K562 (cell line): ENCODE results near the gene GZMM. TPM values are rescaled to one million over a fixed set of nuclear protein-coding genes. Genes with fewer than 3 reads are reported as not detected.

ENCODE experiments used
- BCOR ChIP-seq: fragments of 450-650 bp; IDR thresholded peaks from 2 replicates; pipeline ENCODE4 v1.6.1; 2016
- CAMTA2 ChIP-seq: fragments of 250-450 bp; sonication (Bioruptor Pico); conservative IDR thresholded peaks from 2 replicates; pipeline ENCODE4 v1.5.1; 2022
- CXXC5 ChIP-seq: fragments of 250-450 bp; sonication (Bioruptor Pico); IDR thresholded peaks from 2 replicates; pipeline ENCODE4 v1.8.0; 2022; ENCODE audit warnings: inconsistent platforms, mild to moderate bottlenecking, moderate library complexity
- E2F3 ChIP-seq: fragments of 250-450 bp; sonication (Bioruptor Pico); IDR thresholded peaks from 2 replicates; pipeline ENCODE4 v1.4.0; 2020; ENCODE audit warnings: mild to moderate bottlenecking
- EGR1 ChIP-seq: fragments of 450-650 bp; conservative IDR thresholded peaks from 2 replicates; pipeline ENCODE4 v1.6.1; 2017; ENCODE audit warnings: mild to moderate bottlenecking
- EP400 ChIP-seq: fragments of 450-650 bp; IDR thresholded peaks from 2 replicates; pipeline ENCODE4 v1.6.1; 2017; ENCODE audit warnings: antibody characterized with exemption, mild to moderate bottlenecking, moderate library complexity
- GATAD2A ChIP-seq: fragments of 450-650 bp; IDR thresholded peaks from 2 replicates; pipeline ENCODE4 v1.6.1; 2017
- HDAC2 ChIP-seq: fragments of 450-650 bp; IDR thresholded peaks from 2 replicates; pipeline ENCODE4 v1.6.1; 2016; ENCODE audit warnings: mild to moderate bottlenecking
- HMG20A ChIP-seq: fragments of 450-650 bp; formaldehyde crosslinking; conservative IDR thresholded peaks from 2 replicates; pipeline ENCODE4 v1.4.0; 2020; ENCODE audit warnings: mild to moderate bottlenecking, mixed read lengths
- HNRNPLL ChIP-seq: fragments of 200-400 bp; formaldehyde crosslinking; IDR thresholded peaks from 2 replicates; pipeline ENCODE4 v1.6.1; 2017; ENCODE audit warnings: low read length, low read depth, mild to moderate bottlenecking; ENCODE audit not compliant: poor library complexity, severe bottlenecking
- NR2C2 ChIP-seq, 2 experiments: fragments of 200-800 bp in 1 of 2; sonication (Bioruptor generic) in 1 of 2; sonication (generic) in 1 of 2; formaldehyde crosslinking in 1 of 2; IDR thresholded peaks; 2 replicates each; pipeline versions ENCODE4 v1.6.1 to v1.8.0; 2016 to 2022; ENCODE audit warnings: mild to moderate bottlenecking in 1 of 2, missing compliant biosample characterization in 1 of 2, missing genetic modification characterization in 1 of 2, missing genetic modification reagents in 1 of 2
- PTTG1 ChIP-seq: fragments of 450-650 bp; IDR thresholded peaks from 2 replicates; pipeline ENCODE4 v1.6.1; 2016; ENCODE audit warnings: low read depth, mild to moderate bottlenecking, missing genetic modification characterization, missing compliant biosample characterization
- SAFB ChIP-seq: fragments of 200-400 bp; formaldehyde crosslinking; IDR thresholded peaks from 2 replicates; pipeline ENCODE4 v1.6.1; 2017; ENCODE audit warnings: low read depth, low read length, borderline replicate concordance
- STAG1 ChIP-seq: sonication (generic); formaldehyde crosslinking; IDR thresholded peaks from 2 replicates; pipeline ENCODE4 v1.5.0; 2020; ENCODE audit warnings: missing genetic modification reagents, borderline replicate concordance
- U2AF2 ChIP-seq: fragments of 200-400 bp; formaldehyde crosslinking; optimal IDR thresholded peaks from 2 replicates; pipeline ENCODE3; 2017; ENCODE audit warnings: low read depth, mild to moderate bottlenecking, low read length
- ZBTB7A ChIP-seq: IDR thresholded peaks from 2 replicates; pipeline ENCODE4 v1.6.1; 2011; ENCODE audit warnings: low read depth, mild to moderate bottlenecking, low read length, moderate library complexity, borderline replicate concordance; ENCODE audit not compliant: control insufficient read depth
- ZNF175 ChIP-seq: fragments of 200-800 bp; sonication (Bioruptor generic); IDR thresholded peaks from 2 replicates; pipeline ENCODE4 v1.6.1; 2016; ENCODE audit warnings: low read depth, mild to moderate bottlenecking, missing genetic modification characterization, missing compliant biosample characterization
- ZNF639 ChIP-seq, 2 experiments: fragments of 200-800 bp in 1 of 2; sonication (Bioruptor generic) in 1 of 2; sonication (generic) in 1 of 2; formaldehyde crosslinking in 1 of 2; IDR thresholded peaks in 1 of 2; conservative IDR thresholded peaks in 1 of 2; 2 replicates each; pipeline versions ENCODE4 v1.5.0 to v1.6.1; 2016 to 2020; ENCODE audit warnings: missing compliant biosample characterization in 1 of 2, missing genetic modification characterization in 1 of 2, missing genetic modification reagents in 1 of 2
- polyA plus RNA-seq, 8 experiments: library from polyadenylated mRNA; depleted of rRNA in 4 of 8; stranded (reverse) in 5 of 8; unstranded in 3 of 8; fragments of >200 nt; fragmentation: Nextera tagmentation in 2 of 8; fragmentation: Illumina TruSeq in 1 of 8; extraction: Ambion mirVana in 2 of 8; extraction: Trizol in 1 of 8; gene quantifications; 2 replicates each; pipeline versions ENCODE4 v1.2.1 to v1.2.3, GENCODE V29; 2011 to 2014; ENCODE audit warnings: inconsistent platforms in 1 of 8, missing spikeins in 1 of 8
- total RNA-seq, 7 experiments: library from RNA; depleted of rRNA in 6 of 7; stranded (reverse); fragments of >200 nt in 6 of 7; fragmentation: Illumina TruSeq in 2 of 7; extraction: Trizol in 2 of 7; gene quantifications; 2 replicates each; pipeline versions ENCODE4 v1.2.1 to v1.2.3, GENCODE V29; 2011 to 2021; ENCODE audit warnings: low replicate concordance in 1 of 7
- TF ChIP-seq, protein P1 (sequence below): sonication (generic); formaldehyde crosslinking; IDR thresholded peaks from 2 replicates; pipeline ENCODE4 v1.4.0; 2020; ENCODE audit warnings: mild to moderate bottlenecking, missing genetic modification reagents
- TF ChIP-seq, protein P2 (sequence below): IDR thresholded peaks from 3 replicates; pipeline ENCODE4 v1.6.1; 2011; ENCODE audit warnings: borderline replicate concordance, mild to moderate bottlenecking, moderate library complexity; ENCODE audit not compliant: insufficient read length; ENCODE audit errors: extremely low read depth

Gene GZMM
- total and polyA plus RNA-seq, 9 of the 15 experiments (the other 6 are each of a cell fraction or from before 2014, with no cell fraction given), result 0.08 to 2.6 (median 0.70) TPM; not detected in 2

GRCh38 chr19:591099-591958 lies 47.5 kb downstream of the GZMM start (continued):
- TF ChIP-seq HNRNPLL (no peak), HMG20A (CRISPR knock-in tag) (no peak), BCOR (0 out of 2 replicates have a peak, but pooled peaks have one; percentile 15), EGR1 (no peak), GATAD2A (0 out of 2 replicates have a peak, but pooled peaks have one; percentile 82), NR2C2 (CRISPR knock-in tag; IDR thresholded peaks at IDR 0.05) (peak; percentile 67; the same call in 1 of the 2 replicates), NR2C2 (tag; IDR thresholded peaks at IDR 0.05) (no peak), SAFB (peak; percentile 76; the same call in 1 of the 2 replicates), ZBTB7A (peak; percentile 47; the same call in 1 of the 2 replicates), STAG1 (CRISPR knock-in tag) (no peak), CAMTA2 (CRISPR knock-in tag) (no peak), ZNF639 (CRISPR knock-in tag; conservative IDR thresholded peaks at IDR 0.05 in 1 of 2, IDR thresholded peaks at IDR 0.05 in 1 of 2) (0 out of 4 replicates have a peak, but pooled peaks of 1 of the 2 experiments have one; percentile 36), CXXC5 (CRISPR knock-in tag) (peak; percentile 22; the same call in 1 of the 2 replicates), PTTG1 (tag) (no peak), EP400 (no peak), HDAC2 (peak; percentile 73; the same call in 1 of the 2 replicates), ZNF175 (CRISPR knock-in tag) (no peak), E2F3 (CRISPR knock-in tag) (0 out of 2 replicates have a peak, but pooled peaks have one; percentile 37), U2AF2 (no peak)
- TF ChIP-seq, protein P1, sequence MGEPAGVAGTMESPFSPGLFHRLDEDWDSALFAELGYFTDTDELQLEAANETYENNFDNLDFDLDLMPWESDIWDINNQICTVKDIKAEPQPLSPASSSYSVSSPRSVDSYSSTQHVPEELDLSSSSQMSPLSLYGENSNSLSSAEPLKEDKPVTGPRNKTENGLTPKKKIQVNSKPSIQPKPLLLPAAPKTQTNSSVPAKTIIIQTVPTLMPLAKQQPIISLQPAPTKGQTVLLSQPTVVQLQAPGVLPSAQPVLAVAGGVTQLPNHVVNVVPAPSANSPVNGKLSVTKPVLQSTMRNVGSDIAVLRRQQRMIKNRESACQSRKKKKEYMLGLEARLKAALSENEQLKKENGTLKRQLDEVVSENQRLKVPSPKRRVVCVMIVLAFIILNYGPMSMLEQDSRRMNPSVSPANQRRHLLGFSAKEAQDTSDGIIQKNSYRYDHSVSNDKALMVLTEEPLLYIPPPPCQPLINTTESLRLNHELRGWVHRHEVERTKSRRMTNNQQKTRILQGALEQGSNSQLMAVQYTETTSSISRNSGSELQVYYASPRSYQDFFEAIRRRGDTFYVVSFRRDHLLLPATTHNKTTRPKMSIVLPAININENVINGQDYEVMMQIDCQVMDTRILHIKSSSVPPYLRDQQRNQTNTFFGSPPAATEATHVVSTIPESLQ (CRISPR knock-in tag), result peak; percentile 75; the same call in 1 of the 2 replicates
- TF ChIP-seq, protein P2, sequence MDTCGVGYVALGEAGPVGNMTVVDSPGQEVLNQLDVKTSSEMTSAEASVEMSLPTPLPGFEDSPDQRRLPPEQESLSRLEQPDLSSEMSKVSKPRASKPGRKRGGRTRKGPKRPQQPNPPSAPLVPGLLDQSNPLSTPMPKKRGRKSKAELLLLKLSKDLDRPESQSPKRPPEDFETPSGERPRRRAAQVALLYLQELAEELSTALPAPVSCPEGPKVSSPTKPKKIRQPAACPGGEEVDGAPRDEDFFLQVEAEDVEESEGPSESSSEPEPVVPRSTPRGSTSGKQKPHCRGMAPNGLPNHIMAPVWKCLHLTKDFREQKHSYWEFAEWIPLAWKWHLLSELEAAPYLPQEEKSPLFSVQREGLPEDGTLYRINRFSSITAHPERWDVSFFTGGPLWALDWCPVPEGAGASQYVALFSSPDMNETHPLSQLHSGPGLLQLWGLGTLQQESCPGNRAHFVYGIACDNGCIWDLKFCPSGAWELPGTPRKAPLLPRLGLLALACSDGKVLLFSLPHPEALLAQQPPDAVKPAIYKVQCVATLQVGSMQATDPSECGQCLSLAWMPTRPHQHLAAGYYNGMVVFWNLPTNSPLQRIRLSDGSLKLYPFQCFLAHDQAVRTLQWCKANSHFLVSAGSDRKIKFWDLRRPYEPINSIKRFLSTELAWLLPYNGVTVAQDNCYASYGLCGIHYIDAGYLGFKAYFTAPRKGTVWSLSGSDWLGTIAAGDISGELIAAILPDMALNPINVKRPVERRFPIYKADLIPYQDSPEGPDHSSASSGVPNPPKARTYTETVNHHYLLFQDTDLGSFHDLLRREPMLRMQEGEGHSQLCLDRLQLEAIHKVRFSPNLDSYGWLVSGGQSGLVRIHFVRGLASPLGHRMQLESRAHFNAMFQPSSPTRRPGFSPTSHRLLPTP, result no peak
